Measurements from ENCODE around the gene BMPR1A. TPM values are rescaled to one million over a fixed set of nuclear protein-coding genes. Genes with fewer than 3 reads are reported as not detected.

The BMPR1A gene
- total RNA-seq, 1 donor from 2014 or later: 20.8 TPM

GRCh38 chr10:86793696-86794095 lies 37.3 kb downstream of the BMPR1A start:
- no peak for DNase-seq (ENCODE audit: low spot score)
- peaks cover 8% of the 10 kb centered on the region for H3K4me1 Mint-ChIP-seq (ENCODE audit: unreplicated experiment)
- no peak overlapping the region for H3K4me3 Mint-ChIP-seq (ENCODE audit: unreplicated experiment)
- no peaks in the 10 kb centered on the region for H3K27me3 Mint-ChIP-seq (ENCODE audit: unreplicated experiment)
- H3K36me3 Mint-ChIP-seq (ENCODE audit: low read depth, unreplicated experiment): no peaks in the 10 kb centered on the region
- H3K9me3 Mint-ChIP-seq (ENCODE audit: unreplicated experiment): no peaks in the 10 kb centered on the region
- no peak overlapping the region for H3K27ac Mint-ChIP-seq (ENCODE audit: unreplicated experiment)
- TF ChIP-seq CTCF (IDR thresholded peaks at IDR 0.05; ENCODE audit: unreplicated experiment): no peak

- TF ChIP-seq CTCF (IDR thresholded peaks at IDR 0.05; ENCODE audit: unreplicated experiment): no peak
- Mint-ChIP-seq H3K36me3 (ENCODE audit: low read depth, unreplicated experiment) (no peaks in the 10 kb centered on the region), H3K4me3 (ENCODE audit: unreplicated experiment) (no peak overlapping the region), H3K27ac (ENCODE audit: unreplicated experiment) (no peak overlapping the region), H3K4me1 (ENCODE audit: unreplicated experiment) (peaks cover 12% of the 10 kb centered on the region), H3K9me3 (ENCODE audit: unreplicated experiment) (no peaks in the 10 kb centered on the region), H3K27me3 (ENCODE audit: unreplicated experiment) (no peaks in the 10 kb centered on the region)
- DNase-seq (ENCODE audit: low spot score): no peak
Measured at GRCh38 chr10:86795353-86795752, 38.9 kb downstream of the BMPR1A start.

GRCh38 chr10:86798025-86798424 lies 41.6 kb downstream of the BMPR1A start:
- H3K9me3 Mint-ChIP-seq (ENCODE audit: unreplicated experiment): no peaks in the 10 kb centered on the region

GRCh38 chr10:86798611-86799010 lies 42.2 kb downstream of the BMPR1A start:
- peaks cover 2% of the 10 kb centered on the region for H3K27me3 Mint-ChIP-seq (ENCODE audit: unreplicated experiment)
- H3K4me1 Mint-ChIP-seq (ENCODE audit: unreplicated experiment): peaks cover 15% of the 10 kb centered on the region
- no peaks in the 10 kb centered on the region for H3K9me3 Mint-ChIP-seq (ENCODE audit: unreplicated experiment)
- no peak overlapping the region for H3K27ac Mint-ChIP-seq (ENCODE audit: unreplicated experiment)
- no peak for TF ChIP-seq CTCF (IDR thresholded peaks at IDR 0.05; ENCODE audit: unreplicated experiment)
- no peak for DNase-seq (ENCODE audit: low spot score)
- H3K4me3 Mint-ChIP-seq (ENCODE audit: unreplicated experiment): no peak overlapping the region
- H3K36me3 Mint-ChIP-seq (ENCODE audit: low read depth, unreplicated experiment): no peaks in the 10 kb centered on the region

More at GRCh38 chr10:86798025-86798424, 41.6 kb downstream of the BMPR1A start:
- DNase-seq (ENCODE audit: low spot score): no peak
- Mint-ChIP-seq H3K4me1 (ENCODE audit: unreplicated experiment) (peaks cover 16% of the 10 kb centered on the region), H3K27me3 (ENCODE audit: unreplicated experiment) (no peaks in the 10 kb centered on the region), H3K4me3 (ENCODE audit: unreplicated experiment) (no peak overlapping the region), H3K27ac (ENCODE audit: unreplicated experiment) (no peak overlapping the region), H3K36me3 (ENCODE audit: low read depth, unreplicated experiment) (no peaks in the 10 kb centered on the region)
- TF ChIP-seq CTCF (IDR thresholded peaks at IDR 0.05; ENCODE audit: unreplicated experiment): no peak

- peaks cover 15% of the 10 kb centered on the region for H3K4me1 Mint-ChIP-seq (ENCODE audit: unreplicated experiment)
- H3K9me3 Mint-ChIP-seq (ENCODE audit: unreplicated experiment): no peaks in the 10 kb centered on the region
- TF ChIP-seq CTCF (IDR thresholded peaks at IDR 0.05; ENCODE audit: unreplicated experiment): no peak
- H3K36me3 Mint-ChIP-seq (ENCODE audit: low read depth, unreplicated experiment): no peaks in the 10 kb centered on the region
- no peak overlapping the region for H3K27ac Mint-ChIP-seq (ENCODE audit: unreplicated experiment)
- no peak for DNase-seq (ENCODE audit: low spot score)
- peaks cover 2% of the 10 kb centered on the region for H3K27me3 Mint-ChIP-seq (ENCODE audit: unreplicated experiment)
- H3K4me3 Mint-ChIP-seq (ENCODE audit: unreplicated experiment): no peak overlapping the region
Measured at GRCh38 chr10:86799188-86799845, 42.9 kb downstream of the BMPR1A start.

All from endothelial cell (in vitro differentiated cells).